ENCODE results near the gene TEX22.

The TEX22 gene

GRCh38 chr14:105385698-105386365 lies 12.5 kb upstream of the TEX22 start:
- peaks cover 4% of the 10 kb centered on the region for H3K36me3 Mint-ChIP-seq (ENCODE audit: low read depth)
- H3K4me3 Mint-ChIP-seq = no peak overlapping the region
- H3K27ac Mint-ChIP-seq = no peak overlapping the region
- H3K27me3 Mint-ChIP-seq = no peaks in the 10 kb centered on the region
- peaks cover 8% of the 10 kb centered on the region for H3K4me1 Mint-ChIP-seq (ENCODE audit: low read depth)
- no peaks in the 10 kb centered on the region for H3K9me3 Mint-ChIP-seq

- H3K27me3 Mint-ChIP-seq = no peaks in the 10 kb centered on the region
- no peak overlapping the region for H3K4me3 Mint-ChIP-seq
- H3K9me3 Mint-ChIP-seq = no peaks in the 10 kb centered on the region
- peaks cover 4% of the 10 kb centered on the region for H3K36me3 Mint-ChIP-seq (ENCODE audit: low read depth)
- H3K4me1 Mint-ChIP-seq (ENCODE audit: low read depth) = peaks cover 8% of the 10 kb centered on the region
- H3K27ac Mint-ChIP-seq = no peak overlapping the region
Measured at GRCh38 chr14:105386581-105387529, 11.5 kb upstream of the TEX22 start.

GRCh38 chr14:105387530-105387922 lies 10.8 kb upstream of the TEX22 start:
- H3K27me3 Mint-ChIP-seq = no peaks in the 10 kb centered on the region
- peaks cover 8% of the 10 kb centered on the region for H3K4me1 Mint-ChIP-seq (ENCODE audit: low read depth)
- peaks cover 4% of the 10 kb centered on the region for H3K36me3 Mint-ChIP-seq (ENCODE audit: low read depth)
- H3K27ac Mint-ChIP-seq = no peak overlapping the region
- no peak overlapping the region for H3K4me3 Mint-ChIP-seq
- no peaks in the 10 kb centered on the region for H3K9me3 Mint-ChIP-seq

- no peaks in the 10 kb centered on the region for H3K27me3 Mint-ChIP-seq
- H3K9me3 Mint-ChIP-seq = no peaks in the 10 kb centered on the region
- H3K4me1 Mint-ChIP-seq (ENCODE audit: low read depth) = peaks cover 8% of the 10 kb centered on the region
- H3K36me3 Mint-ChIP-seq (ENCODE audit: low read depth) = peaks cover 4% of the 10 kb centered on the region
- H3K27ac Mint-ChIP-seq = no peak overlapping the region
- H3K4me3 Mint-ChIP-seq = no peak overlapping the region
Measured at GRCh38 chr14:105388110-105388951, 10.0 kb upstream of the TEX22 start.

- Mint-ChIP-seq H3K4me3 (no peak overlapping the region), H3K4me1 (ENCODE audit: low read depth) (peaks cover 8% of the 10 kb centered on the region), H3K27me3 (no peaks in the 10 kb centered on the region), H3K36me3 (ENCODE audit: low read depth) (no peaks in the 10 kb centered on the region), H3K27ac (no peak overlapping the region), H3K9me3 (no peaks in the 10 kb centered on the region)
Measured at GRCh38 chr14:105388976-105389375, 9.4 kb upstream of the TEX22 start.

GRCh38 chr14:105389534-105389933 lies 8.8 kb upstream of the TEX22 start:
- Mint-ChIP-seq H3K27ac (no peak overlapping the region), H3K36me3 (ENCODE audit: low read depth) (no peaks in the 10 kb centered on the region), H3K4me1 (ENCODE audit: low read depth) (peaks cover 8% of the 10 kb centered on the region), H3K27me3 (no peaks in the 10 kb centered on the region), H3K9me3 (no peaks in the 10 kb centered on the region), H3K4me3 (no peak overlapping the region)

- H3K36me3 Mint-ChIP-seq (ENCODE audit: low read depth) = no peaks in the 10 kb centered on the region
- no peak overlapping the region for H3K4me3 Mint-ChIP-seq
Measured at GRCh38 chr14:105389976-105390848, 8.1 kb upstream of the TEX22 start.

GRCh38 chr14:105390849-105391500 lies 7.4 kb upstream of the TEX22 start:
- Mint-ChIP-seq H3K4me3 (no peak overlapping the region), H3K9me3 (no peaks in the 10 kb centered on the region), H3K27me3 (no peaks in the 10 kb centered on the region), H3K4me1 (ENCODE audit: low read depth) (peaks cover 8% of the 10 kb centered on the region), H3K27ac (no peak overlapping the region), H3K36me3 (ENCODE audit: low read depth) (no peaks in the 10 kb centered on the region)

More at GRCh38 chr14:105389976-105390848, 8.1 kb upstream of the TEX22 start:
- H3K27ac Mint-ChIP-seq = no peak overlapping the region
- H3K27me3 Mint-ChIP-seq = no peaks in the 10 kb centered on the region
- peaks cover 8% of the 10 kb centered on the region for H3K4me1 Mint-ChIP-seq (ENCODE audit: low read depth)
- no peaks in the 10 kb centered on the region for H3K9me3 Mint-ChIP-seq

- Mint-ChIP-seq H3K36me3 (ENCODE audit: low read depth) (no peaks in the 10 kb centered on the region), H3K9me3 (no peaks in the 10 kb centered on the region), H3K27me3 (no peaks in the 10 kb centered on the region), H3K4me1 (ENCODE audit: low read depth) (peaks cover 8% of the 10 kb centered on the region), H3K27ac (no peak overlapping the region), H3K4me3 (no peak overlapping the region)
Measured at GRCh38 chr14:105391541-105391940, 6.8 kb upstream of the TEX22 start.

- no peak overlapping the region for H3K4me3 Mint-ChIP-seq
- no peaks in the 10 kb centered on the region for H3K9me3 Mint-ChIP-seq
- H3K27ac Mint-ChIP-seq = no peak overlapping the region
Measured at GRCh38 chr14:105392131-105393090, 5.9 kb upstream of the TEX22 start.

GRCh38 chr14:105393151-105393550 lies 5.2 kb upstream of the TEX22 start:
- no peak overlapping the region for H3K27ac Mint-ChIP-seq
- H3K4me3 Mint-ChIP-seq = no peak overlapping the region
- H3K36me3 Mint-ChIP-seq (ENCODE audit: low read depth) = no peaks in the 10 kb centered on the region
- peaks cover 15% of the 10 kb centered on the region for H3K4me1 Mint-ChIP-seq (ENCODE audit: low read depth)
- H3K9me3 Mint-ChIP-seq = no peaks in the 10 kb centered on the region
- H3K27me3 Mint-ChIP-seq = no peaks in the 10 kb centered on the region

More at GRCh38 chr14:105392131-105393090, 5.9 kb upstream of the TEX22 start:
- Mint-ChIP-seq H3K36me3 (ENCODE audit: low read depth) (no peaks in the 10 kb centered on the region), H3K4me1 (ENCODE audit: low read depth) (peaks cover 10% of the 10 kb centered on the region), H3K27me3 (no peaks in the 10 kb centered on the region)

GRCh38 chr14:105394714-105395537 lies 3.4 kb upstream of the TEX22 start:
- Mint-ChIP-seq H3K36me3 (ENCODE audit: low read depth) (peaks cover 8% of the 10 kb centered on the region), H3K4me3 (no peak overlapping the region), H3K27me3 (no peaks in the 10 kb centered on the region), H3K4me1 (ENCODE audit: low read depth) (peaks cover 25% of the 10 kb centered on the region), H3K27ac (no peak overlapping the region), H3K9me3 (no peaks in the 10 kb centered on the region)
